ENCODE measurements around the gene LSM12. TPM values are rescaled to one million over a fixed set of nuclear protein-coding genes. Genes with fewer than 3 reads are reported as not detected.
A peak's percentile ranks its signal among the peaks of the same experiment; 100 is the strongest.

Gene LSM12
- total RNA-seq, 1 donor from 2014 or later, result 69.6 TPM

- H3K4me1 Mint-ChIP-seq, result peaks cover 19% of the 10 kb centered on the region
- Histone ChIP-seq H3K79me2 (ENCODE audit: low read depth) (no peaks in the 10 kb centered on the region), H3K27ac (no peak within 1 kb of the TSS), H2AFZ (replicated peaks) (no peak within 1 kb of the TSS), H3K9me3 (ENCODE audit: low read depth) (no peaks in the 10 kb centered on the region), H3K27me3 (peaks cover 50% of the 10 kb centered on the region), H3K4me3 (peak within 1 kb of the TSS; percentile 71), H3K36me3 (no peaks in the 10 kb centered on the region), H3K4me1 (peaks cover 19% of the 10 kb centered on the region), H3K4me2 (peak within 1 kb of the TSS; percentile 84), H4K20me1 (ENCODE audit: low read depth) (peaks cover 23% of the 10 kb centered on the region), H3F3A (ENCODE audit: low read depth) (peaks cover 28% of the 10 kb centered on the region), H3K9ac (no peak within 1 kb of the TSS)
- H3K27me3 Mint-ChIP-seq (ENCODE audit: insufficient read depth, low read depth), result peaks cover 37% of the 10 kb centered on the region
- no peaks in the 10 kb centered on the region for H3K9me3 Mint-ChIP-seq
- no peak within 1 kb of the TSS for H3K27ac Mint-ChIP-seq
- H3K36me3 Mint-ChIP-seq, result no peaks in the 10 kb centered on the region
- H3K4me3 Mint-ChIP-seq, result peak within 1 kb of the TSS; percentile 77
- peak; percentile 53 for TF ChIP-seq EZH2phosphoT487 (IDR thresholded peaks at IDR 0.05)
- no peak for TF ChIP-seq EZH2 (IDR thresholded peaks at IDR 0.05)
- no peak for TF ChIP-seq CTCF (IDR thresholded peaks at IDR 0.05)
- peak; percentile 63 for DNase-seq (ENCODE audit: low spot score)
Measured at GRCh38 chr17:44004077-44004760, 62.3 kb downstream of the LSM12 start, which contains the start of gene NAGS. Gene NAGS, plus strand, starts transcription at chr17:44004622. Its CDS starts 42 bp downstream, at chr17:44004664.

- H2AFZ ChIP-seq (replicated peaks), result no peak overlapping the region
- H3K4me3 ChIP-seq, result no peak overlapping the region
- H3K4me2 ChIP-seq, result no peak overlapping the region
- no peak for DNase-seq (ENCODE audit: low spot score)
- H3K4me1 Mint-ChIP-seq, result peaks cover 14% of the 10 kb centered on the region
- H3K27ac Mint-ChIP-seq, result no peak overlapping the region
- H3K9me3 ChIP-seq (ENCODE audit: low read depth), result no peaks in the 10 kb centered on the region
- no peak overlapping the region for H3K4me3 Mint-ChIP-seq
- no peaks in the 10 kb centered on the region for H3K36me3 Mint-ChIP-seq
- peaks cover 23% of the 10 kb centered on the region for H3F3A ChIP-seq (ENCODE audit: low read depth)
- H4K20me1 ChIP-seq (ENCODE audit: low read depth), result peaks cover 15% of the 10 kb centered on the region
- peaks cover 32% of the 10 kb centered on the region for H3K27me3 Mint-ChIP-seq (ENCODE audit: insufficient read depth, low read depth)
- TF ChIP-seq EZH2 (IDR thresholded peaks at IDR 0.05) (no peak), CTCF (IDR thresholded peaks at IDR 0.05) (no peak), EZH2phosphoT487 (IDR thresholded peaks at IDR 0.05) (no peak)
- peaks cover 45% of the 10 kb centered on the region for H3K27me3 ChIP-seq
- H3K4me1 ChIP-seq, result peaks cover 11% of the 10 kb centered on the region
- H3K9me3 Mint-ChIP-seq, result no peaks in the 10 kb centered on the region
- H3K9ac ChIP-seq, result no peak overlapping the region
- H3K36me3 ChIP-seq, result no peaks in the 10 kb centered on the region
- H3K79me2 ChIP-seq (ENCODE audit: low read depth), result no peaks in the 10 kb centered on the region
- H3K27ac ChIP-seq, result no peak overlapping the region
Measured at GRCh38 chr17:44002141-44002848, 64.2 kb downstream of the LSM12 start.

GRCh38 chr17:44001461-44001920 lies 65.0 kb downstream of the LSM12 start:
- H3K4me3 Mint-ChIP-seq, result no peak overlapping the region
- H3K27ac Mint-ChIP-seq, result peak overlapping the region; percentile 32
- H3K27me3 Mint-ChIP-seq (ENCODE audit: insufficient read depth, low read depth), result peaks cover 30% of the 10 kb centered on the region

More at GRCh38 chr17:44001461-44001920, 65.0 kb downstream of the LSM12 start:
- H4K20me1 ChIP-seq (ENCODE audit: low read depth), result peaks cover 15% of the 10 kb centered on the region
- Mint-ChIP-seq H3K4me1 (peaks cover 14% of the 10 kb centered on the region), H3K36me3 (no peaks in the 10 kb centered on the region), H3K9me3 (no peaks in the 10 kb centered on the region)
- H3K4me3 ChIP-seq, result no peak overlapping the region
- H3K4me1 ChIP-seq, result peaks cover 11% of the 10 kb centered on the region
- DNase-seq (ENCODE audit: low spot score), result no peak
- H3K9ac ChIP-seq, result no peak overlapping the region
- peaks cover 43% of the 10 kb centered on the region for H3K27me3 ChIP-seq
- TF ChIP-seq EZH2phosphoT487 (IDR thresholded peaks at IDR 0.05) (no peak), EZH2 (IDR thresholded peaks at IDR 0.05) (no peak), CTCF (IDR thresholded peaks at IDR 0.05) (no peak)
- no peaks in the 10 kb centered on the region for H3K9me3 ChIP-seq (ENCODE audit: low read depth)
- H3K4me2 ChIP-seq, result no peak overlapping the region
- H3K36me3 ChIP-seq, result no peaks in the 10 kb centered on the region
- peaks cover 17% of the 10 kb centered on the region for H3F3A ChIP-seq (ENCODE audit: low read depth)
- H3K27ac ChIP-seq, result no peak overlapping the region
- no peak overlapping the region for H2AFZ ChIP-seq (replicated peaks)
- H3K79me2 ChIP-seq (ENCODE audit: low read depth), result no peaks in the 10 kb centered on the region

Data from neural progenitor cell (in vitro differentiated cells).